Activated T-cell treated with anti-CD3 and anti-CD28 coated beads, Interleukin-2, amount 50 U/mL, for 72 hours (primary cell): ENCODE results near the gene SLC35F2. TPM values are rescaled to one million over a fixed set of nuclear protein-coding genes. Genes with fewer than 3 reads are reported as not detected.

Experiments
- ATAC-seq, 2 donors: fragments of 150-1000 bp; cut with Tn5 transposase; replicated peaks in 1 of 2; 2 replicates each; pipeline ENCODE4 v1.10.0; 2021; ENCODE audit warnings: moderate library complexity in 2 of 2, mild to moderate bottlenecking in 1 of 2
- DNase-seq, 2 donors: peaks; one replicate each; pipeline ENCODE4 v3.0.0; 2021 to 2022; ENCODE audit warnings: mixed read lengths in 1 of 2
- H3K27ac Mint-ChIP-seq: one replicate; pipeline ENCODE4 v1.8.0; 2022; ENCODE audit warnings: mild to moderate bottlenecking, moderate library complexity, mixed read lengths
- H3K27me3 Mint-ChIP-seq: one replicate; pipeline ENCODE4 v1.8.0; 2022; ENCODE audit warnings: low read depth, mixed read lengths
- H3K36me3 Mint-ChIP-seq, 2 donors: one replicate each; pipeline ENCODE4 v1.8.0; 2022; ENCODE audit warnings: mixed read lengths in 2 of 2, mild to moderate bottlenecking in 1 of 2; ENCODE audit not compliant: insufficient read depth in 2 of 2
- H3K4me1 Mint-ChIP-seq: one replicate; pipeline ENCODE4 v1.8.0; 2022; ENCODE audit warnings: low read depth, mixed read lengths
- H3K4me3 Mint-ChIP-seq, 2 donors: one replicate each; pipeline ENCODE4 v1.8.0; 2022; ENCODE audit warnings: mild to moderate bottlenecking in 2 of 2, mixed read lengths in 2 of 2, moderate library complexity in 2 of 2
- H3K9me3 Mint-ChIP-seq, 2 donors: one replicate each; pipeline ENCODE4 v1.8.0; 2022; ENCODE audit warnings: mixed read lengths in 2 of 2
- total RNA-seq, 2 donors: library from RNA; stranded (reverse); gene quantifications; one replicate each; pipeline ENCODE4 v1.2.3, GENCODE V29; 2022

SLC35F2 gene
- total RNA-seq, 2 donors from 2014 or later: 22.4 to 29.4 TPM

GRCh38 chr11:107827041-107827440 is 31.5 kb downstream of the SLC35F2 start:
- no peaks in the 10 kb centered on the region for H3K36me3 Mint-ChIP-seq
- DNase-seq (no peak), ATAC-seq (no peak)
- H3K4me1 Mint-ChIP-seq: peaks cover 16% of the 10 kb centered on the region
- H3K9me3 Mint-ChIP-seq: no peaks in the 10 kb centered on the region
- no peaks in the 10 kb centered on the region for H3K27me3 Mint-ChIP-seq
- H3K4me3 Mint-ChIP-seq: no peak overlapping the region
- H3K27ac Mint-ChIP-seq: no peak overlapping the region

- H3K4me1 Mint-ChIP-seq: peaks cover 16% of the 10 kb centered on the region
- no peak overlapping the region for H3K27ac Mint-ChIP-seq
- H3K27me3 Mint-ChIP-seq: no peaks in the 10 kb centered on the region
- no peak overlapping the region for H3K4me3 Mint-ChIP-seq
- H3K9me3 Mint-ChIP-seq: no peaks in the 10 kb centered on the region
- H3K36me3 Mint-ChIP-seq: no peaks in the 10 kb centered on the region
- no peak for ATAC-seq
- no peak for DNase-seq
These were observed 32.7 kb downstream of the SLC35F2 start for GRCh38 chr11:107825875-107826274.

GRCh38 chr11:107824668-107825369 is 33.8 kb downstream of the SLC35F2 start:
- H3K4me3 Mint-ChIP-seq: no peak overlapping the region
- DNase-seq (no peak), ATAC-seq (no peak)
- no peak overlapping the region for H3K27ac Mint-ChIP-seq
- peaks cover 18% of the 10 kb centered on the region for H3K4me1 Mint-ChIP-seq
- no peaks in the 10 kb centered on the region for H3K36me3 Mint-ChIP-seq
- no peaks in the 10 kb centered on the region for H3K9me3 Mint-ChIP-seq
- no peaks in the 10 kb centered on the region for H3K27me3 Mint-ChIP-seq

GRCh38 chr11:107821199-107821927 is 37.2 kb downstream of the SLC35F2 start:
- H3K36me3 Mint-ChIP-seq: peaks cover 0 to 2% of the 10 kb centered on the region in 2 donors
- peaks cover 16% of the 10 kb centered on the region for H3K4me1 Mint-ChIP-seq
- ATAC-seq (no peak), DNase-seq (no peak)
- H3K9me3 Mint-ChIP-seq: no peaks in the 10 kb centered on the region
- H3K4me3 Mint-ChIP-seq: no peak overlapping the region
- no peak overlapping the region for H3K27ac Mint-ChIP-seq
- H3K27me3 Mint-ChIP-seq: no peaks in the 10 kb centered on the region

- Mint-ChIP-seq H3K9me3 (no peaks in the 10 kb centered on the region), H3K27me3 (no peaks in the 10 kb centered on the region), H3K4me1 (peaks cover 12% of the 10 kb centered on the region), H3K36me3 (peaks cover 0 to 2% of the 10 kb centered on the region in 2 donors), H3K27ac (peak overlapping the region; percentile 72), H3K4me3 (no peak overlapping the region)
- DNase-seq (no peak), ATAC-seq (peak in 1 of 2 donors; percentile 53)
These were observed 39.1 kb downstream of the SLC35F2 start for GRCh38 chr11:107819361-107820014.

GRCh38 chr11:107818491-107818890 is 40.1 kb downstream of the SLC35F2 start:
- no peak overlapping the region for H3K4me3 Mint-ChIP-seq
- H3K27ac Mint-ChIP-seq: no peak overlapping the region

GRCh38 chr11:107816028-107816427 is 42.6 kb downstream of the SLC35F2 start:
- Mint-ChIP-seq H3K4me3 (no peak overlapping the region), H3K27me3 (no peaks in the 10 kb centered on the region), H3K4me1 (peaks cover 5% of the 10 kb centered on the region), H3K27ac (no peak overlapping the region), H3K36me3 (peaks cover 0 to 2% of the 10 kb centered on the region in 2 donors), H3K9me3 (no peaks in the 10 kb centered on the region)
- ATAC-seq (no peak), DNase-seq (no peak)

More at GRCh38 chr11:107818491-107818890, 40.1 kb downstream of the SLC35F2 start:
- H3K9me3 Mint-ChIP-seq: no peaks in the 10 kb centered on the region
- H3K27me3 Mint-ChIP-seq: no peaks in the 10 kb centered on the region
- ATAC-seq (no peak), DNase-seq (no peak)
- H3K4me1 Mint-ChIP-seq: peaks cover 5% of the 10 kb centered on the region
- H3K36me3 Mint-ChIP-seq: peaks cover 0 to 2% of the 10 kb centered on the region in 2 donors

GRCh38 chr11:107810875-107811274 is 47.7 kb downstream of the SLC35F2 start:
- DNase-seq (no peak), ATAC-seq (no peak)
- Mint-ChIP-seq H3K27ac (no peak overlapping the region), H3K4me1 (no peaks in the 10 kb centered on the region), H3K27me3 (no peaks in the 10 kb centered on the region), H3K9me3 (no peaks in the 10 kb centered on the region), H3K36me3 (peaks cover 9 to 17% of the 10 kb centered on the region in 2 donors), H3K4me3 (no peak overlapping the region)

GRCh38 chr11:107808521-107808920 is 50.1 kb downstream of the SLC35F2 start:
- Mint-ChIP-seq H3K27ac (no peak overlapping the region), H3K9me3 (no peaks in the 10 kb centered on the region), H3K4me1 (no peaks in the 10 kb centered on the region), H3K27me3 (no peaks in the 10 kb centered on the region), H3K4me3 (no peak overlapping the region), H3K36me3 (peaks cover 13 to 20% of the 10 kb centered on the region in 2 donors)
- DNase-seq: no peak
- no peak for ATAC-seq

- no peak overlapping the region for H3K27ac Mint-ChIP-seq
- no peaks in the 10 kb centered on the region for H3K9me3 Mint-ChIP-seq
- DNase-seq (no peak), ATAC-seq (no peak)
- peaks cover 14 to 28% of the 10 kb centered on the region in 2 donors for H3K36me3 Mint-ChIP-seq
- H3K27me3 Mint-ChIP-seq: no peaks in the 10 kb centered on the region
- H3K4me3 Mint-ChIP-seq: no peak overlapping the region
- no peaks in the 10 kb centered on the region for H3K4me1 Mint-ChIP-seq
These were observed 53.6 kb downstream of the SLC35F2 start for GRCh38 chr11:107804971-107805370.

GRCh38 chr11:107804211-107804610 is 54.4 kb downstream of the SLC35F2 start:
- Mint-ChIP-seq H3K36me3 (peaks cover 11 to 24% of the 10 kb centered on the region in 2 donors), H3K4me3 (no peak overlapping the region)

GRCh38 chr11:107801641-107802040 is 56.9 kb downstream of the SLC35F2 start:
- H3K4me3 Mint-ChIP-seq: no peak overlapping the region
- DNase-seq (no peak), ATAC-seq (no peak)
- H3K36me3 Mint-ChIP-seq: peaks cover 8 to 18% of the 10 kb centered on the region in 2 donors
- H3K4me1 Mint-ChIP-seq: no peaks in the 10 kb centered on the region
- H3K27me3 Mint-ChIP-seq: no peaks in the 10 kb centered on the region
- H3K9me3 Mint-ChIP-seq: no peaks in the 10 kb centered on the region
- H3K27ac Mint-ChIP-seq: no peak overlapping the region

More at GRCh38 chr11:107804211-107804610, 54.4 kb downstream of the SLC35F2 start:
- Mint-ChIP-seq H3K27ac (no peak overlapping the region), H3K9me3 (no peaks in the 10 kb centered on the region), H3K4me1 (no peaks in the 10 kb centered on the region), H3K27me3 (no peaks in the 10 kb centered on the region)
- DNase-seq: no peak
- ATAC-seq: no peak

- peaks cover 14 to 33% of the 10 kb centered on the region in 2 donors for H3K36me3 Mint-ChIP-seq
- ATAC-seq (peak; percentile 58 to 62), DNase-seq (peak; percentile 59 to 67)
- H3K4me3 Mint-ChIP-seq: no peak overlapping the region
- no peak overlapping the region for H3K27ac Mint-ChIP-seq
- H3K9me3 Mint-ChIP-seq: peaks cover 4% of the 10 kb centered on the region in 2 donors
- H3K27me3 Mint-ChIP-seq: no peaks in the 10 kb centered on the region
- no peaks in the 10 kb centered on the region for H3K4me1 Mint-ChIP-seq
These were observed 59.2 kb downstream of the SLC35F2 start for GRCh38 chr11:107799218-107799859.
